HG03354 (cell line): ENCODE measurements around the gene ZNF397.
A peak's percentile ranks its signal among the peaks of the same experiment; 100 is the strongest.
"Not testable (repeated sequence)": the region's sequence is repeated elsewhere in the genome, so short reads cannot be mapped to it uniquely, and the experiment has no call there.

ENCODE experiments used
- ATAC-seq: cut with Tn5 transposase; IDR thresholded peaks from one replicate; pipeline ENCODE4 v1.9.1; 2021; ENCODE audit warnings: mild to moderate bottlenecking; ENCODE audit not compliant: unreplicated experiment, poor library complexity, severe bottlenecking

The ZNF397 gene

DNA sequence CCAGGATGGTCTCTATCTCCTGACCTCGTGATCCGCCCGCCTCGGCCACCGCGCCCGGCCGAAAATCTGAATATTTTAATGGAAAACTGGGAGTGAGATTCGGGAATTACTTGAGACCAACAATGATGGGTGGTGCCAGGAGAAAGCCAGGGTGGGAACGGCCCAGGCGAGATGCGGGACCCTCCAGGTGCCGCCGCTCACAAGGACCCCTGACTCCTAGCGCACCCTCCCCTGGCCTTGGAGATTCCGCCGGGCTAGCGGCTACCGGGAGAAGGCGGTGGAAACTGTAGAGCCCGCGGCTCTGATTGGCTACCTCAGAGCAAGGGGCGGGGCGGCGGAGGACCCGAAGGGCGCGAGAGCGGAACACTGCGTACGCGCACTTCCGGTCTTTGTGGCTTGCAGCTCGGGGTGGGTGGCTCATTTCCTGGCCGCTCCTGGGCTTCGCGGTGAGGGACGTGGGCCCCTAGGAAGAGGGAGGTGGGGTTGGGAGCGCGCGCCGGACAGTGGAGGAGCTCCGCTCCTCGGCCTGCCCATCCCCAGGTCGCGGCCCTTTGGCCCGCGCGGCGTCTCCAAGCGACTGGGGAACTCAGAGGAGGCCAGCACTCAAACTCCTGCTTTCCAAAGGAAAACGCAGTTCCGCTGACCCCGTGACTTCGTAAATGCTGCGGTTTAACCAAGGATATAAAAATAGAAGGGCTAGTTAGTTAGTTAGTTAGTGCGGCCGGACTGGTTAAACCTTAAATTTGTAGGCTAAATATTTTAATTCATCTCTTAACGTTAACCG lies at the start of gene ZNF397:
Gene ZNF397 (plus strand): TSS at position 371 of the 784 bp plus-strand sequence. CDS start 1,437 bp downstream, outside the sequence.
- ATAC-seq = peak; percentile 98

DNA sequence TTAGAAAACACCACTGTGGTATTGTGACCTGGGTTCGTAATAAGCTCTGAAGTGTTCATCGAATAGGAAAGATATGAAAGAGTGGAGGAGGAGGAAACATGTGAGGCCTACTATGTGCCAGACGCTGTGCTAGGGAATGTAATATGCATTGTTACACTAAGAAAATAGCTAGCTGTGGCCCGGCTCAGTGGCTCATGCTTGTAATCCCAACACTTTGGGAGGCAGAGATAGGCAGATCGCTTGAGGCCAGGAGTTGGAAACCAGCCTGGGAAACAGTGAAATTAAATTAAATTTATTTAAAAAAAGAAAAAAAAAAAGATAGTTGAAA lies 49.2 kb upstream of the ZNF397 start:
- ATAC-seq = no peak

DNA sequence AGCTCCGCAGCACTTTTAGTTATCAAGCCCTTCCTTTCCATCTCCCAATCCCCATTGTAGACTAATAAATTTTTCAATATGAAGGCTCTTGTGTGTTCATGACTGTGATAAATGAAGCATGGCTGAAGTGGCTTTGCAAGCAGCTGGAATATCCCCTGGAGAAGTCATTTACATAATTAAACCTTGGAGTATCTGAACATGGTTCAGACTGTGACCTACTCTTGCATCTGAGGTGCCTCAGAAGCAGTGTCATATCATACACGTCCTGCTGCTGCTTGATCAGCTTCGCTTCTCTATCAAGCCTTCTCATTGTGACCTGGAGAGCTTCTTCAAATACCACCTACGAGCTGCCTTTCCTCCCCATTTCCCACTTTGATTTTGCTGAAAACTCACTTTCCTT lies 48.4 kb upstream of the ZNF397 start:
- ATAC-seq = no peak

DNA sequence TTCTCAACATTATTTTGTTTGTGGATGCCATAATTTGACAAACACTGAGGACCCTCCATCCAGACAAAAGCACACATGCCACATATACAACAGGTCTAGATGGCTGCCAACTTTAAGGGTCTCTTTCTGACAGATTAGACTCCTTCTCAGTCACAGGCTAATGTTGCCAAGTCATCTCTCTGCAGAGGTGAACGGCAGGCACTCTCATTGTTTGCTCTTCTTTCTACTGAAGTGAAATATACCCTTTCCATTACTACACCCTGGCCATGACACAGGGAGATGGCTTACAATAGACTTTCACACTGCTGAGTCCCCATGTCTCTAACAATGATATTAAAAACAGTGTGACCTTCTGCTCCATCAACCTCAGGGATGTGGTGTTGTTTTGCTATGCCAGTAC lies 47.5 kb upstream of the ZNF397 start:
- ATAC-seq = no peak

DNA sequence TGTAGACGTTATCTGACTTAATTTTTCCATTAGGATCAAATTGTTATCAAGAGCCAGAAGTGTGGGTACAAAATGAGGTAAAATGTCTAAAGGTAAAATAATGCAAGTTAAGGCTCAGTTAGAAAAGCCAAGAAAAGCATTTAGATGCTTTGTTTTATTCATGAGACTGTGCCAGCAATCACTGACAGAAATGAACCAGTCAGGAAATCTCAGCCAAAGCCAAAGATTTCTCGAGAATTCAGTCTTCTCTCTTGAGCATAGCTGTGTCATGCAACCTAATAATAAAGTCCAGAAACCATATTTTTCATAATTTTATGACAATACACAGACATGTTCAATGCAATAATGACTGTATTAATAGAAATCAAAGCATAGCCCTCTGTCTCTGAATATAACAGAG lies 43.5 kb upstream of the ZNF397 start:
- ATAC-seq = no peak

DNA sequence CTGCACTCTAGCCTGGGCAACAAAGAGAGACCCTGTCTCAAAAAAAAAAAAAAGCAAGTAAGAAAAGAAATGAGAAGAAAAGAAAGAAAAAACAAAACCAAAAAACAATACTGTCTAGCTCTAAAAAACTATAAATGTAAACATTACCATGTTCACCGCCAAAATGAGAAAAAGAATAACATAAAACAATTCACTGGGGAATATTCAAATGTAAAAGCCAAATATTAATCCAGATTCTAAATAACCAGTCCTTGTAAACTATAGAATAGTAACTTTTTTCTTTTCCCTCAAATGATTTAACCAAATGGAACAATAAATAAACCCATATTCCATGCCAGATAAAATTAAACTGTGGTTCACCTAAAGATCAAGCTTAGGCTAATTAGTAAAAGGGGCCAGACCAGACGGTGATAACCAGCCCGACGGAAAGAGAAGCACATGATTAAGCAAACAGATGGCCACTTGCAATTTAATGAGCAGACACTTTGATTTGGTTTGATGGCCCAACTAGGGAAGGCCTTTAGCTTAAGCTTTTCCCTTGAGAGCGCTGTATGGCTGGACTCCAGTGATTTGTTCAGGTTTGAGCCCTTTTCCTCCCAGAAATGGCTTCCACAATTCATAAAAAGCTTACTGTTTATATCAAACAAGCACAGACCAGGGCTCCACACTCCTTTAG lies 39.4 kb upstream of the ZNF397 start:
- no peak for ATAC-seq

DNA sequence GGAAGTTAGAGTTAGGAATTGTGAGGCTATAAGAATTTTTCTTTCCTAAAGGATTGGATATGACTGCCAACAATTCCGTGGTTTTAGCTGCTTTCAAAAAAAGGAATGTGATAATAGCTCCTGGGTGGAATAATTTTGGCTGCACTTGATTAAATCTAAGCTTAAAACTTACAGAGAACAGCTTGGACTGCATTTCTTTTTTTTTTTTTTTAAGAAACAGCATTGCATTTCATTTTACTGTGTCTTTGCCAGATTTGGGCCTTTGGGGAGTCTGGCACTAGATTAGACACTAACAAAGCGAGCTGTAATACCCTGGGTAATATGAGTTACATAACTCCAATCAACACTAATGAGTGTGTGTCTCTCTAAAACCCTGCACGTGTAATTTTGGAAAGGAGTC lies 37.8 kb upstream of the ZNF397 start:
- no peak for ATAC-seq

DNA sequence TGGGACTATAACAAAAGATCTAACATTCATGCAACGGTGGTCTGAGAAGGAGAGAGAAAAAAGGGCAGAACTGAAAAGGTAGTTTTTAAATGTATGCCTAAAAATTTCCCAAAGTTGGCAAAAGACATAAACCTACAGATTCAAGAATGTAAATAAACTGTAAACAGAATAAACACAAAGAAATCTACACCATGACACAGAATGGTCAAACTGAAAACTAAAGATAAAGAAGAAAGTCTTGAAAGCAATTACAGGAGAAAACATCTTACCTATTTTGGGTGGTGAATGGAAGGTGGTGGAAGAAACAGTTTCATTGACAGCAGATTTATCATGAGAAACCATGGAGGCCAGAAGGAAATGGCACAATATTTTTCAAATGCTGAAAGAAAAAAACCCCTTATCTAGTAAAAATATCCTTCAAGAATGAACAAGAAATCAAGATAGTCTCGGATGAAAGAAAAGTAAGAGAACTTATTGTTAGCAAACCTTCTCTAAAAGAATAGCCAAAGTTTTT lies 35.6 kb upstream of the ZNF397 start:
- no peak for ATAC-seq

DNA sequence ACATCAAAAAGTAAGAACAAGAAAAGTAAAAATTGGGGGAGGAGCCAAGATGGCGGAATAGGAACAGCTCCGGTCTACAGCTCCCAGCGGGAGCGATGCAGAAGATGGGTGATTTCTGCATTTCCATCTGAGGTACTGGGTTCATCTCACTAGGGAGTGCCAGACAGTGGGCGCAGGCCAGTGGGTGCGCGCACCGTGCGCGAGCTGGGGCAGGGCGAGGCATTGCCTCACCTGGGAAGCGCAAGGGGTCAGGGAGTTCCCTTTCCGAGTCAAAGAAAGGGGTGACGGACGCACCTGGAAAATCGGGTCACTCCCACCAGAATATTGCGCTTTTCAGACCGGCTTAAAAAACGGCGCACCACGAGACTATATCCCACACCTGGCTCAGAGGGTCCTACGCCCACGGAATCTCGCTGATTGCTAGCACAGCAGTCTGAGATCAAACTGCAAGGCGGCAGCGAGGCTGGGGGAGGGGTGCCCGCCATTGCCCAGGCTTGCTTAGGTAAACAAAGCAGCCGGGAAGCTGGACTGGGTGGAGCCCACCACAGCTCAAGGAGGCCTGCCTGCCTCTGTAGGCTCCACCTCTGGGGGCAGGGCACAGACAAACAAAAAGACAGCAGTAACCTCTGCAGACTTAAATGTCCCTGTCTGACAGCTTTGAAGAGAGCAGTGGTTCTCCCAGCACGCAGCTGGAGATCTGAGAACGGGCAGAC lies 34.9 kb upstream of the ZNF397 start:
- ATAC-seq = not testable (repeated sequence)

DNA sequence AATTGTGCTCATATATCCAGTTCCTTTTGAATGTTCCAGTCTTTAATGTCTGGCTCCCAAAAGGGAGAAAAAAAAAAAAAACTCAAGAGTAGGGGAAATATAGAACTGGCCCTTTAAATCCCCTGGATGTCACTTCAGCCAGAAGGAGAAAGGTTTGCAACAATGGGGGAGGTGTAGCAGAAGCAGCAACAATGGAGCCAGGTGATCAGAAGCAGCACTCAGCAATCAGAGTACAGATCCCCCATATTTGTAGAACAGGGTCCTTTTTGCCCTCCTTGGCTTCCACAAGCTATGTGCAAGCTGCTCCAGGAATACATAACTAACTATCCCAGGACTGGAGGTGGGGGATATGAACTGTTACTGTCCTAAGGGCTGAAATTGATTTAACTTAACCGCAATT lies 25.8 kb upstream of the ZNF397 start:
- no peak for ATAC-seq

DNA sequence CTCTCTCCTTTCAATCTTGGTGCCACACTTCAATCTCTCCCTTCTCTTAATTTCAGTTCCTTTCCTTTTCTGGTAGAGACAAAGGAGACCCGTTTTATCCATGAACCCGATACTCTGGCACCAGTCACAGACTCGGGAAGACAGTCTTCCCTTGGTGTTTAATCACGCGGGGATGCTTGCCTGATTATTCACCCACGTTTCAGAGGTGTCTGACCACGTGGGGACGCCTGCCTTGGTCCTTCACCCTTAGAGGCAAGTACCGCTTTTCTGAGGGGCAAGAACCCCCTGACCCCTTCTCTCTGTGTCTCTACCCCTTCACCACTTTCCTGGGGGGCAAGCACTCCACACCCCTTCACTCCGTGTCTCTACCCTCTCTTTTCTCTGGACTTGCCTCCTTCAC lies 24.2 kb upstream of the ZNF397 start:
- not testable (repeated sequence) for ATAC-seq

DNA sequence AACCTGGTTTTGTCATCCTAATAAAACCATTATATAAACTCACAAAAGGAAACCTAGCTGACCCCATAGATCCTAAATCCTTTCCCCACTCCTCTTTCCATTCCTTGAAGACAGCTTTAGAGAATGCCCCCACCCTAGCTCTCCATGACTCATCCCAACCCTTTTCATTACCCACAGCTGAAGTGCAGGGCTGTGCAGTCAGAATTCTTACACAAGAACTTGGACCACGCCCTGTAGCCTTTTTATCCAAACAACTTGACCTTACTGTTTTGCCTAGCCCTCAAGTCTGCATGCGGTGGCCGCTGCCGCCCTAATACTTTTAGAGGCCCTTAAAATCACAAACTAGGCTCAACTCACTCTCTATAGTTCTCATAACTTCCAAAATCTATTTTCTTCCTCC lies 21.5 kb upstream of the ZNF397 start:
- not testable (repeated sequence) for ATAC-seq

DNA sequence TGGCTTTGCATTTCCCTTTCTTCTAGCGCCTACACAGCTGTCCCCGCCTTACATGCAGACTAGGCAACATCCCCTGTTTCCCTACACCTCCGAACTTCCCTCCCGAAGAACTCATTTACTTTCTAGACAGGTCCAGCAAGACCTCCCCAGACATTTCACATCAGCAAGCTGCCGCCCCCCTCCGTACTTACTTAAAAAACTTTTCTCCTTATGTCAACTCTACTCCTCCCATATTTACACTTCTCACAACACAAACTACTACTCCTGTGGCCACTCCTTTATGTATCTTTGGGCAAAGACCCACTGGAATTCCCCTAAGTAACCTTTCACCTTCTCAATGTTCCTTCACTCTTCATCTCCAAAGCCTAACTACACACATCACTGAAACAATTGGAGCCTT lies 20.4 kb upstream of the ZNF397 start:
- ATAC-seq = no peak

DNA sequence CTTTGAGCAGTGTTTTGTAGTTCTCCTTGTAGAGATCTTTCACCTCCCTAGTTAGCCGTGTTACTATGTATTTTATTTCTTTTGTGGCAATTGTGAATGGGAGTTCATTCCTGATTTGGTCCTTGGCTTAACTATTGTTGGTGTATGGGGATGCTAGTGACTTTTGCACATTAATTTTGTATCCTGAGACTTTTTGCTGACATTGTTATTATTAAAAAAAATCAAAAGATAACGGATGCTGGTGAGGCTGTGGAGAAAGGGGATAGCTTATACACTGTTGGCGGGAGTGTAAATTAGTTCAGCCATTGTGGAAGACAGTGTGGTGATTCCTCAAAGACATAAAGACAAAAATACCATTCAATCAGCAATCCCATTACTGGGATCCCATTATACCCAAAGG lies 17.0 kb upstream of the ZNF397 start:
- no peak for ATAC-seq

DNA sequence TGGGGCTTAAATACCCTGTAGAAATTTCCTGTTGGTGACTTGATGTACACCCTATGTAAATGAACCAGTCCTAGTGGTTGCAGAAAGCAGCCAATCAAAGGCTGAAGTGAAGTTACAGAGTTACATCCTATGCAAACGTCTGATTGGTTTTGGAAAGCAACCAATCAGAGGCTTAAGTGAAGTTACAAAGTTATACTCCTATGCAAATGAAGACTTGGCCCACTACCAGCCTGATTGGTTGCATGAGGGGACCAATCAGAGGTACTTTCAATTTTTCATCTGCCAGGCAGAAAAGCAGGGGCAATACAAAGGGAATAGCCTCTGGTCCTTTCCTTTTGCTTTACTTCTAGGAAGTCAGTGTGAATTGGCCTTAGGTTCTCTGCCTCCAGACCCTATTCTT lies 13.6 kb upstream of the ZNF397 start:
- no peak for ATAC-seq

DNA sequence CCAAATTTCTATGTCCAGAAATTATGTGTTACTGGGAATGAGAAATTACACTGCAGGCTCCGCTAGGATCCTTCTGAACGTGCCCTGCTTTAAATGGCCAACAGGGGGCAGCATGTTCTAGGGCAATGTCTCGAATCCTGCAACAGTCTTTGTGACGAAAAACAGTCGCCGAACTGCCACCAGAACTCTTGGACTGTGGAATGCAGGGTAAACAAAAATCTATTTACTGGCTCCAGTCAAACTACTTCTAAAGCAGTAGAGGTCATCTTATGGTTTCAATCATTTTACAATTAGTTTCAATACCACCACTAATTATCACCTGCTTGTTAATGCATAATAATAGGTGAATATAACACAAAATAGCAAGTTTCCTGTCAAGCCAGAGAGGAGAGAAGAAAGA lies 9.8 kb upstream of the ZNF397 start:
- peak; percentile 90 for ATAC-seq

DNA sequence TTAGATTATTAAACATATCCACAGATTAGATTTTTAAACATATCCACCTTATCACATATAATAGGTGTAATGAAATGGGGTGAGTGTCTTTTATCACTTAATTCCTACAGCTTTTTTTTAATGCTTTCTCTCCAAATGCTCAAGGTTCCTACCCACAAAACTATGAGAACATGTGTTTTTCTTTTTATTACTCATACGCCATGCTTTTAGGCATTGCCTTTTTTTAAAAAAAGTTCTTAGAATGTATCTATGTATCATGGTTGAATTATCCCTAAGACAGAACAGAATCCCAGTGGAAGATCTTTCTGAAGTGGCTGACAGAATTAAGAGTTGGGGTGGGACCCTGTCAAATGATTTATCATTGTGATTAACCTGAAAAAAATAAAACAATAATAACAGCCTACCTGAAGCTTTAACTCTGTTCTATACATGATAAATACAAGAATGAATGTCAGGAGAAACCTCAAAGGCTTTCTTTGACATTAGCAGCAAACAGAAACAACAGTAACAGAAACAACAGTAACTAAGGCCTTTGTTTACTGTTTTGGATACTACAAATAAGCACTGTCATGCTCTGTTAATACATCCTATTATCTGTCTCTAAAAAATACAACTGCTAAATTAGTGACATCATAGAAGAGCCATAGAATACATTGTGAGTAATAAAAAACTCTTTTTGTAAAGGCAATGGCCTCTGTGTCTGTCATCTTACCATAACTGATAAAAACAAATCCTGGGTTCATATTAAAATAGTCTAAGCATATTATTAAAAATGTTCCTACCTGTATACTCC lies 4.1 kb upstream of the ZNF397 start:
- ATAC-seq = no peak

DNA sequence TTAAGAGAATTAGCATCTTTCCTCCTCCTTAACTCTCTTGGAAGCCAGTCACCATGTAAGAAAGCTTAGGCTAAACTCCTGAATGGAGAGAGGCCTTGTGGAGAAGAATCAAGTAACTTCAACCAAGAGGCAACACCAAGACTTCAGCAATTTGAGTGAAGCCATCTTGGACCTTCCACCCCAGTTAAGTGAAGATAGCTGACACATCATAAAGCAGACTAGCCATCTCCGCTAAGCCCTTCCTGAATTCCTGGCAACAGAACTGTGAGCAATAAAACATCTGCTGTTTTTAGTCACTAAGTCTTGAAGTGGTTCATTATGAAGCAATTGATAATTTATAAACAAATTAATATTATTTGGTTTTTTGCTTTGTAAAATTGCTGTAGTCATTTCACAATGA lies 1.5 kb upstream of the ZNF397 start:
- ATAC-seq = no peak

DNA sequence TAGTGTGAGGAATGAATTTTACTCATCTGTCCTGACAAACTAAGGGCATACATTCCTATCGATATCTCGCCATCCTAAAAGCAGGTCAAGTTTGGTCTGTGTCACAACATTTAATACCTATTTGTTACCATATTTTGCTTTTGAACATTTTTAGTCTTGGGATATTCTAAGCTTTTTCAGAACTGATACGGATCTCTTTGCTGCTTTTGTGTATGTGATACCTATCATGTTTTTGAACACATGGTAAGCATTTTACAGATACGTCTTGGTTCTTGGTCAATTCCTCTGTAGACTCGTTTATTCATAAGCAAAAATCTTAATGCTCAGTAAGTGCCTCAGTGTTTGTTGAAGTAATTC lies 592 bp downstream of the ZNF397 start:
- ATAC-seq = peak; percentile 3

DNA sequence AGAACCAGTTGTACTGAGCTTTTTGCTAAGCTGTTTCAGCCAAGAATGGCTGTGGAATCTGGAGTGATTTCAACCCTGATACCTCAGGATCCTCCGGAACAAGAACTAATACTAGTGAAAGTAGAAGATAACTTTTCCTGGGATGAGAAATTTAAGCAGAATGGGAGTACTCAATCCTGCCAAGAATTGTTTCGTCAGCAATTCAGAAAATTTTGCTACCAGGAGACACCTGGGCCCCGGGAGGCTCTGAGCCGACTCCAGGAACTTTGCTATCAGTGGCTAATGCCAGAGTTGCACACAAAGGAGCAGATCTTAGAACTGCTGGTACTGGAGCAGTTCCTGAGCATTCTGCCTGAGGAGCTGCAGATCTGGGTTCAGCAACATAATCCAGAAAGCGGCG lies 1.6 kb downstream of the ZNF397 start:
- no peak for ATAC-seq
